GM04504 (cell line): ENCODE results near the gene CADM2.

ENCODE experiments used
- DNase-seq: peaks from one replicate; pipeline ENCODE4 v3.0.0-alpha.2; 2012; ENCODE audit warnings: low read depth

Gene CADM2

GRCh38 chr3:85321892-85322291 lies 363.1 kb downstream of the CADM2 start:
- DNase-seq, result no peak

GRCh38 chr3:85330071-85330470 lies 371.3 kb downstream of the CADM2 start:
- no peak for DNase-seq

GRCh38 chr3:85337895-85338294 lies 379.1 kb downstream of the CADM2 start:
- DNase-seq, result no peak

GRCh38 chr3:85342915-85343314 lies 384.1 kb downstream of the CADM2 start:
- DNase-seq, result no peak

GRCh38 chr3:85355572-85355971 lies 396.8 kb downstream of the CADM2 start:
- no peak for DNase-seq

GRCh38 chr3:85360742-85361387 lies 402.1 kb downstream of the CADM2 start:
- DNase-seq, result no peak

- DNase-seq, result no peak
Observed at GRCh38 chr3:85364296-85364909, 405.6 kb downstream of the CADM2 start.

- no peak for DNase-seq
Observed at GRCh38 chr3:85370341-85370740, 411.6 kb downstream of the CADM2 start.

GRCh38 chr3:85376131-85376530 lies 417.3 kb downstream of the CADM2 start:
- no peak for DNase-seq

GRCh38 chr3:85377115-85377514 lies 418.3 kb downstream of the CADM2 start:
- DNase-seq, result no peak

- DNase-seq, result no peak
Observed at GRCh38 chr3:85384372-85384771, 425.6 kb downstream of the CADM2 start.

GRCh38 chr3:85387913-85388505 lies 429.2 kb downstream of the CADM2 start:
- no peak for DNase-seq

GRCh38 chr3:85394424-85394823 lies 435.6 kb downstream of the CADM2 start:
- no peak for DNase-seq

- DNase-seq, result no peak
Observed at GRCh38 chr3:85397434-85397833, 438.6 kb downstream of the CADM2 start.

GRCh38 chr3:85426121-85426520 lies 467.3 kb downstream of the CADM2 start:
- DNase-seq, result no peak

GRCh38 chr3:85427467-85427866 lies 468.7 kb downstream of the CADM2 start:
- DNase-seq, result no peak

GRCh38 chr3:85432081-85432480 lies 473.3 kb downstream of the CADM2 start:
- DNase-seq, result no peak

- DNase-seq, result no peak
Observed at GRCh38 chr3:85433319-85433718, 474.5 kb downstream of the CADM2 start.

GRCh38 chr3:85455561-85456200 lies 496.9 kb downstream of the CADM2 start:
- DNase-seq, result no peak

GRCh38 chr3:85474241-85474640 lies 515.5 kb downstream of the CADM2 start:
- DNase-seq, result no peak

GRCh38 chr3:85475346-85475745 lies 516.6 kb downstream of the CADM2 start:
- DNase-seq, result no peak

- no peak for DNase-seq
Observed at GRCh38 chr3:85476891-85477495, 518.2 kb downstream of the CADM2 start.
